ENCODE data around the gene PBLD. TPM values are rescaled to one million over a fixed set of nuclear protein-coding genes. Genes with fewer than 3 reads are reported as not detected.

PBLD gene
- total RNA-seq, 1 donor from 2014 or later: 4.7 TPM

GRCh38 chr10:68276224-68276623 is 56.5 kb downstream of the PBLD start:
- peaks cover 10% of the 10 kb centered on the region for H3K36me3 Mint-ChIP-seq (ENCODE audit: low read depth)
- no peak for TF ChIP-seq CTCF (IDR thresholded peaks at IDR 0.05)
- intact Hi-C loops (cut with micrococcal nuclease): no loop called here
- ATAC-seq (ENCODE audit: low read depth) (no peak), DNase-seq (no peak)
- ChIA-PET POLR2A (no interaction called here), CTCF (no interaction called here)
- no peak overlapping the region for H3K27ac Mint-ChIP-seq
- no peaks in the 10 kb centered on the region for H3K4me1 Mint-ChIP-seq
- peaks cover 16% of the 10 kb centered on the region for H3K9me3 Mint-ChIP-seq
- no peaks in the 10 kb centered on the region for H3K27me3 Mint-ChIP-seq
- no peak overlapping the region for H3K4me3 Mint-ChIP-seq

DNA sequence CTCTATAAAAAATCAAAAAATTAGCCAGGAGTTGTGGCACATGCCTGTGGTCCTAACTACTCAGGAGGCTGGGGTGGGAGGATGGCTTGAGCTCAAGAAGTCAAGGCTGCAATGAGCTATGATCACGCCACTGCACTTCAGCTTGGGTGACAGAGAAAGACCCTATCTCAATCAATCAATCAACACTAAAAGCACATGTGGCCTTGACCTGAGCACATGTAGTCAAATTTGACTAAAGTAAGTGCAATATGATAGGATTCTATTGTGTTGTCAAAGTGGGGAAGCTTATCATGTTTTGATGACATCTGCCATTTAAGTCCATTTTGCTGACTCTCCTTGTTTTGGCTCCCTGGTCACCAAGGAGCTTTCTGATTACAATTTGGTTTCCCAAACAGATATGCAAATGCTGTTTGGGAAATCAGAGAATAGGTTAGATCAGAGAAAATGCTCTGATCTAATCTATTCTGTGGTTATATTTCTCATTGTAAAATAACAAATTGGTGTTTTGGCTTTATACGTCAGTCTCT is 57.1 kb downstream of the PBLD start:
- ATAC-seq (ENCODE audit: low read depth): no peak
- POLR2A ChIA-PET: no interaction called here
- no peak overlapping the region for H3K27ac Mint-ChIP-seq
- H3K27me3 Mint-ChIP-seq: no peaks in the 10 kb centered on the region
- H3K4me3 Mint-ChIP-seq: no peak overlapping the region
- no peaks in the 10 kb centered on the region for H3K4me1 Mint-ChIP-seq
- TF ChIP-seq CTCF (IDR thresholded peaks at IDR 0.05): no peak
- intact Hi-C loops (cut with micrococcal nuclease): no loop called here
- H3K36me3 Mint-ChIP-seq (ENCODE audit: low read depth): peaks cover 10% of the 10 kb centered on the region
- peaks cover 16% of the 10 kb centered on the region for H3K9me3 Mint-ChIP-seq
- DNase-seq: no peak
- CTCF ChIA-PET: no interaction called here

DNA sequence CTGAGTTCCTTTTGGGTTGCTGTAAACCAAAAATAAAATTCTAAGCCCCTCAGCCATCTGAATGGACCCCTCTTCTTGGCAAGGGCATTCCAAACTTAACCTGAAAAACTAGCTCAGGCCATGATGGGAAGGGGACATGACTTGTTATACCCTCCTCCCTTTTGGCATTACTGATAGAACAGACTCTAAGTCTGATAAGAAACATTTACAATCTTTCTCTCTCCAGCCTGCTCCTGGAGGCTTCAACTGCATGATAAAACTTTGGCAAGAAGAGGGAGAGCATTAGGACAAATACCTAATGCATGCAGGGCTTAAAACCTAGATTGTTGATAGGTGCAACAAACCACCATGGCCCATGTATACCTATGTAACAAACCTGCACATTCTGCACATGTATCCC is 59.9 kb downstream of the PBLD start:
- no peak for ATAC-seq (ENCODE audit: low read depth)
- no peak for DNase-seq
- ChIA-PET POLR2A (no interaction called here), CTCF (no interaction called here)
- intact Hi-C loops (cut with micrococcal nuclease): no loop called here
- H3K4me1 Mint-ChIP-seq: no peaks in the 10 kb centered on the region
- H3K36me3 Mint-ChIP-seq (ENCODE audit: low read depth): peaks cover 10% of the 10 kb centered on the region
- H3K9me3 Mint-ChIP-seq: peaks cover 13% of the 10 kb centered on the region
- H3K27me3 Mint-ChIP-seq: peaks cover 3% of the 10 kb centered on the region
- no peak overlapping the region for H3K27ac Mint-ChIP-seq
- H3K4me3 Mint-ChIP-seq: no peak overlapping the region
- no peak for TF ChIP-seq CTCF (IDR thresholded peaks at IDR 0.05)

- H3K9me3 Mint-ChIP-seq: peaks cover 4% of the 10 kb centered on the region
- TF ChIP-seq CTCF (IDR thresholded peaks at IDR 0.05): no peak
- intact Hi-C loops (cut with micrococcal nuclease): no loop called here
- H3K4me3 Mint-ChIP-seq: no peak overlapping the region
- H3K36me3 Mint-ChIP-seq (ENCODE audit: low read depth): peaks cover 2% of the 10 kb centered on the region
- peaks cover 3% of the 10 kb centered on the region for H3K27me3 Mint-ChIP-seq
- no peak overlapping the region for H3K27ac Mint-ChIP-seq
- CTCF ChIA-PET: no interaction called here
- POLR2A ChIA-PET: no interaction called here
- DNase-seq (no peak), ATAC-seq (ENCODE audit: low read depth) (no peak)
- H3K4me1 Mint-ChIP-seq: no peaks in the 10 kb centered on the region
Measured at GRCh38 chr10:68271196-68271882, 61.4 kb downstream of the PBLD start.

DNA sequence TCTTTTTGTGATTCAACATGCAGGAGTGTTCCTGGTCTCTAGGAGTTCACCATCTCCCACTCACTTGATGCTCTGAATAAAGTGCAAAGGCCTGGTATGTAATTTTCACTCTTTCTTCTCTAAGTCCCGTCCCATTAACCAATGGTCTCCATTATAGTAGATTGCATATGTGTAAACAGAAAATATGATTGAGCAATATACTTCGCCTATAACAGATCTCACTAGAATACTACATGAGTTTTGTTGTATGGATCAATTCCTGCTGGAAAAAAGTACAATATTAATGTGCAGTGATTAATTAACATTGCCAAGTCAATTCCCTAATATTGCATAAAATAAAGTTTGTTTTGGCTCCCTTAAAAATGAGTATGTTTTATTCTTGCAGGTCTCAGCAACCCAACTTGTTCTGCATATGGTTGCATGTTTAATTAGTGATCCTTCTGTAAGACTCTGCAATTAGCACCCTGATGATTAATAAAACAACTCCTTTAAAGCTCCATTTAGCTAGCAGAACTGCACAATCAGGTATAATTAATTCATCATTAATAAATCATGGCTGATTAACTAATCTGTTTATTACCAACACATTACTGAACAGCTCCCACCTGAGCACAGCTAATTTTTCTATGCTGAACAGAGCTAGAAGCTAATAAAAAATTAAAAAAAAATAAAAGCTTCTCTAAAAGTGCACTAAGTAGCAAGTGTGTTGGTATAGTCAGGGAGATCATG is 63.0 kb downstream of the PBLD start:
- CTCF ChIA-PET: interaction anchor here (1.3 kb wide), 1 partner anchor 19 kb away, joined by 3 read pairs; no protein-coding TSS in a partner anchor
- TF ChIP-seq CTCF (IDR thresholded peaks at IDR 0.05): no peak

More for the DNA sequence above, 63.0 kb downstream of the PBLD start:
- intact Hi-C loops (cut with micrococcal nuclease): no loop called here
- no peak for ATAC-seq (ENCODE audit: low read depth)
- Mint-ChIP-seq H3K4me3 (no peak overlapping the region), H3K36me3 (ENCODE audit: low read depth) (no peaks in the 10 kb centered on the region), H3K4me1 (no peaks in the 10 kb centered on the region), H3K9me3 (peaks cover 5% of the 10 kb centered on the region), H3K27me3 (peaks cover 3% of the 10 kb centered on the region), H3K27ac (no peak overlapping the region)
- DNase-seq: no peak
- POLR2A ChIA-PET: no interaction called here
